ENCODE results near the gene FAM98B.

GRCh38 chr15:38476120-38476519, 22.2 kb downstream of the FAM98B start:
- no peak for TF ChIP-seq THRA (CRISPR knock-in tag; IDR thresholded peaks at IDR 0.05; ENCODE audit: borderline replicate concordance)
- TF ChIP-seq CTCF (CRISPR knock-in tag; IDR thresholded peaks at IDR 0.05), result no peak
- TF ChIP-seq DPF2 (CRISPR knock-in tag; IDR thresholded peaks at IDR 0.05; ENCODE audit: borderline replicate concordance, low read depth), result no peak
- TF ChIP-seq REXO4 (CRISPR knock-in tag; IDR thresholded peaks at IDR 0.05; ENCODE audit: borderline replicate concordance), result no peak
- TF ChIP-seq ZNF292 (CRISPR knock-in tag; IDR thresholded peaks at IDR 0.05; ENCODE audit: borderline replicate concordance, low read depth), result no peak
- TF ChIP-seq SIN3A (IDR thresholded peaks at IDR 0.05; ENCODE audit: borderline replicate concordance, low read depth, low read length), result no peak
- no peak for TF ChIP-seq GTF3A (CRISPR knock-in tag; conservative IDR thresholded peaks at IDR 0.05)
- TF ChIP-seq PATZ1 (CRISPR knock-in tag; IDR thresholded peaks at IDR 0.05), result no peak
- TF ChIP-seq GATAD2A (CRISPR knock-in tag; IDR thresholded peaks at IDR 0.05), result no peak
- TF ChIP-seq POGZ (CRISPR knock-in tag; IDR thresholded peaks at IDR 0.05), result no peak
- TF ChIP-seq ZNF839 (CRISPR knock-in tag; IDR thresholded peaks at IDR 0.05; ENCODE audit: borderline replicate concordance), result no peak
- no peak for TF ChIP-seq FOXK1 (CRISPR knock-in tag; IDR thresholded peaks at IDR 0.05; ENCODE audit: borderline replicate concordance, low read depth)
- TF ChIP-seq ATF3 (CRISPR knock-in tag; IDR thresholded peaks at IDR 0.05), result no peak
- TF ChIP-seq SMARCC2 (IDR thresholded peaks at IDR 0.05), result no peak
